GM12892 (cell line): ENCODE measurements around the gene ADAMTS2.
"Not testable (repeated sequence)": the region's sequence is repeated elsewhere in the genome, so short reads cannot be mapped to it uniquely, and the experiment has no call there.

Experiments used
- POLR2AphosphoS5 ChIP-seq: IDR thresholded peaks from 2 replicates; pipeline ENCODE4 v1.6.1; 2011; ENCODE audit warnings: low read depth, low read length, control low read depth
- TAF1 ChIP-seq: IDR thresholded peaks from 2 replicates; pipeline ENCODE4 v1.6.1; 2011; ENCODE audit warnings: low read depth, mild to moderate bottlenecking, control low read depth, low read length, borderline replicate concordance

- not testable (repeated sequence) for TF ChIP-seq TAF1, POLR2AphosphoS5
Measured at GRCh38 chr5:179101282-179101681, 244.0 kb downstream of the ADAMTS2 start.
